Progenitor cell of endocrine pancreas (in vitro differentiated cells): ENCODE data around the gene UBE2B. TPM values are rescaled to one million over a fixed set of nuclear protein-coding genes. Genes with fewer than 3 reads are reported as not detected.

Source experiments
- DNase-seq: peaks from one replicate; pipeline ENCODE4 v3.0.0; 2021; ENCODE audit warnings: low spot score; ENCODE audit not compliant: unreplicated experiment
- H3K27ac Mint-ChIP-seq: 2 replicates; pipeline ENCODE4 v1.8.0; 2021; ENCODE audit warnings: mild to moderate bottlenecking, moderate library complexity, mixed read lengths
- H3K27me3 Mint-ChIP-seq: 2 replicates; pipeline ENCODE4 v1.8.0; 2021; ENCODE audit warnings: mixed read lengths
- H3K36me3 Mint-ChIP-seq: 2 replicates; pipeline ENCODE4 v1.8.0; 2022; ENCODE audit warnings: mixed read lengths; ENCODE audit not compliant: insufficient read depth
- H3K4me1 Mint-ChIP-seq: 2 replicates; pipeline ENCODE4 v1.8.0; 2021; ENCODE audit warnings: low read depth, mixed read lengths
- H3K4me3 Mint-ChIP-seq: 2 replicates; pipeline ENCODE4 v1.8.0; 2021; ENCODE audit warnings: low read depth, mild to moderate bottlenecking, moderate library complexity, mixed read lengths
- H3K9me3 Mint-ChIP-seq: 2 replicates; pipeline ENCODE4 v1.8.0; 2021; ENCODE audit warnings: low read depth, mixed read lengths
- CTCF ChIP-seq: fragments of 200-600 bp; sonication (generic); IDR thresholded peaks from one replicate; pipeline ENCODE4 v1.5.0; 2021; ENCODE audit warnings: antibody characterized with exemption, mild to moderate bottlenecking; ENCODE audit not compliant: unreplicated experiment
- total RNA-seq: library from RNA; stranded (reverse); gene quantifications from 2 replicates; pipeline ENCODE4 v1.2.1, GENCODE V29; 2021

Gene UBE2B
- total RNA-seq, 1 donor from 2014 or later: 81.3 TPM

- H3K9me3 Mint-ChIP-seq: no peaks in the 10 kb centered on the region
- no peak for TF ChIP-seq CTCF
- no peaks in the 10 kb centered on the region for H3K27me3 Mint-ChIP-seq
- no peak overlapping the region for H3K27ac Mint-ChIP-seq
- DNase-seq: no peak
- no peak overlapping the region for H3K4me3 Mint-ChIP-seq
- H3K36me3 Mint-ChIP-seq: no peaks in the 10 kb centered on the region
- H3K4me1 Mint-ChIP-seq: peaks cover 9% of the 10 kb centered on the region
Measured at GRCh38 chr5:134440201-134440755, 68.9 kb downstream of the UBE2B start.

Other genes starting within 250 kb of the UBE2B start
- gene SKP1, start 194.6 kb upstream of the UBE2B start, total RNA-seq: 339 and 358 TPM in 2 replicates
- gene PPP2CA, start 145.5 kb upstream of the UBE2B start, total RNA-seq: 157 and 164 TPM in 2 replicates
- gene CDKL3, start 4.4 kb upstream of the UBE2B start, total RNA-seq: 3.0 and 6.1 TPM in 2 replicates
- gene CDKN2AIPNL, start 40.3 kb downstream of the UBE2B start, total RNA-seq: 28.3 and 29.0 TPM in 2 replicates
- 6.7 and 7.8 TPM in 2 replicates for gene JADE2, start 154.1 kb downstream of the UBE2B start, total RNA-seq